ENCODE results near the gene SLC25A51. TPM values are rescaled to one million over a fixed set of nuclear protein-coding genes. Genes with fewer than 3 reads are reported as not detected.

The SLC25A51 gene
- total RNA-seq, 4 donors from 2014 or later = 16.0 to 30.7 (median 22.2) TPM

- no peak for DNase-seq
- Histone ChIP-seq H3K4me1 (no peaks in the 10 kb centered on the region), H3K4me3 (no peak overlapping the region), H3K27me3 (no peaks in the 10 kb centered on the region), H3K9me3 (no peaks in the 10 kb centered on the region), H3K36me3 (no peaks in the 10 kb centered on the region), H3K27ac (no peak overlapping the region)
- in situ Hi-C loops (cut with MboI; ENCODE audit: low sequenced_read_pairs in 4 of 4) (no loop called here), intact Hi-C loops (cut with DNase I; ENCODE audit: low total_unique reads) (no loop called here)
- no peak for ATAC-seq
- no peak for TF ChIP-seq POLR2A (IDR thresholded peaks at IDR 0.05)
- TF ChIP-seq CTCF (IDR thresholded peaks at IDR 0.05 in 4 of 5, conservative IDR thresholded peaks at IDR 0.05 in 1 of 5) = no peak
Measured at GRCh38 chr9:37840560-37841194, 63.2 kb downstream of the SLC25A51 start.

- H3K9me3 ChIP-seq = no peaks in the 10 kb centered on the region
- ATAC-seq (no peak), DNase-seq (no peak)
- TF ChIP-seq CTCF (IDR thresholded peaks at IDR 0.05 in 4 of 5, conservative IDR thresholded peaks at IDR 0.05 in 1 of 5) (no peak), POLR2A (IDR thresholded peaks at IDR 0.05) (no peak)
- H3K4me3 ChIP-seq = no peak overlapping the region
- H3K27ac ChIP-seq = no peak overlapping the region
- intact Hi-C loops (cut with DNase I; ENCODE audit: low total_unique reads) = no loop called here
- H3K4me1 ChIP-seq = no peaks in the 10 kb centered on the region
- in situ Hi-C loops (cut with MboI; ENCODE audit: low sequenced_read_pairs in 4 of 4) = no loop called here
- no peaks in the 10 kb centered on the region for H3K27me3 ChIP-seq
- no peaks in the 10 kb centered on the region for H3K36me3 ChIP-seq
Measured at GRCh38 chr9:37839496-37840461, 64.1 kb downstream of the SLC25A51 start.

Other genes starting within 250 kb of the SLC25A51 start
- 10 to 100 TPM in 1 of 4 donors, 1 to 10 TPM in 3; 1.5 to 10.2 (median 3.0) TPM for gene TRMT10B, start 150.3 kb downstream of the SLC25A51 start, total RNA-seq
- gene EXOSC3, start 119.1 kb downstream of the SLC25A51 start, total RNA-seq = 10 to 100 TPM; 15.6 to 46.7 (median 17.8) TPM
- 10 to 100 TPM; 11.0 to 24.5 (median 17.0) TPM for gene DCAF10, start 103.3 kb downstream of the SLC25A51 start, total RNA-seq
- 1 to 10 TPM; 1.2 to 6.1 (median 4.6) TPM for gene SHB, start 165.1 kb upstream of the SLC25A51 start, total RNA-seq

Data from gastrocnemius medialis (tissue), 4 donors.